Neural progenitor cell (in vitro differentiated cells): ENCODE data around the gene TMEM114. TPM values are rescaled to one million over a fixed set of nuclear protein-coding genes. Genes with fewer than 3 reads are reported as not detected.

Experiments used
- DNase-seq: peaks from one replicate; pipeline ENCODE4 v3.0.0-alpha.2; 2016; ENCODE audit warnings: low spot score
- H2AFZ ChIP-seq: fragments of 200-600 bp; sonication (generic); replicated peaks from 2 replicates; pipeline ENCODE4 v1.6.1; 2016; ENCODE audit warnings: antibody characterized with exemption
- H3F3A ChIP-seq: fragments of 200-600 bp; sonication (generic); 2 replicates; pipeline ENCODE4 v1.6.1; 2016; ENCODE audit warnings: antibody characterized with exemption, low read depth
- H3K27ac ChIP-seq: fragments of 200-600 bp; sonication (generic); 2 replicates; pipeline ENCODE4 v1.5.1; 2016; ENCODE audit warnings: mild to moderate bottlenecking
- H3K27me3 ChIP-seq: fragments of 200-600 bp; sonication (generic); 2 replicates; pipeline ENCODE4 v1.6.1; 2016; ENCODE audit warnings: mild to moderate bottlenecking, moderate library complexity
- H3K36me3 ChIP-seq: fragments of 200-600 bp; sonication (generic); 2 replicates; pipeline ENCODE4 v1.5.1; 2016
- H3K4me1 ChIP-seq: fragments of 200-600 bp; sonication (generic); 2 replicates; pipeline ENCODE4 v1.6.1; 2016; ENCODE audit warnings: mixed run types
- H3K4me2 ChIP-seq: fragments of 200-600 bp; sonication (generic); 2 replicates; pipeline ENCODE4 v1.6.1; 2016
- H3K4me3 ChIP-seq: fragments of 200-600 bp; sonication (generic); 2 replicates; pipeline ENCODE4 v1.5.1; 2016
- H3K79me2 ChIP-seq: fragments of 200-600 bp; sonication (generic); 2 replicates; pipeline ENCODE4 v1.6.1; 2016; ENCODE audit warnings: low read depth
- H3K9ac ChIP-seq: fragments of 200-600 bp; sonication (generic); 2 replicates; pipeline ENCODE4 v1.6.1; 2016
- H3K9me3 ChIP-seq: fragments of 200-600 bp; sonication (generic); 2 replicates; pipeline ENCODE4 v1.5.1; 2016; ENCODE audit warnings: low read depth
- H4K20me1 ChIP-seq: fragments of 200-600 bp; sonication (generic); 2 replicates; pipeline ENCODE4 v1.6.1; 2016; ENCODE audit warnings: low read depth
- H3K27ac Mint-ChIP-seq: 3 replicates; pipeline ENCODE4 v1.8.0; 2021; ENCODE audit warnings: mixed read lengths
- H3K27me3 Mint-ChIP-seq: 2 replicates; pipeline ENCODE4 v1.8.0; 2022; ENCODE audit warnings: low read depth, mild to moderate bottlenecking, inconsistent platforms, moderate library complexity, mixed read lengths; ENCODE audit not compliant: insufficient read depth
- H3K36me3 Mint-ChIP-seq: 3 replicates; pipeline ENCODE4 v1.8.0; 2021; ENCODE audit warnings: mixed read lengths
- H3K4me1 Mint-ChIP-seq: 3 replicates; pipeline ENCODE4 v1.8.0; 2021; ENCODE audit warnings: mixed read lengths
- H3K4me3 Mint-ChIP-seq: 3 replicates; pipeline ENCODE4 v1.8.0; 2021; ENCODE audit warnings: mild to moderate bottlenecking, moderate library complexity, mixed read lengths
- H3K9me3 Mint-ChIP-seq: 3 replicates; pipeline ENCODE4 v1.8.0; 2020; ENCODE audit warnings: mixed read lengths
- CTCF ChIP-seq: fragments of 200-600 bp; sonication (generic); IDR thresholded peaks from 2 replicates; pipeline ENCODE4 v1.5.1; 2017; ENCODE audit warnings: antibody characterized with exemption, mild to moderate bottlenecking
- EZH2 ChIP-seq: fragments of 200-600 bp; sonication (generic); IDR thresholded peaks from 2 replicates; pipeline ENCODE4 v1.6.1; 2017; ENCODE audit warnings: antibody characterized with exemption, mild to moderate bottlenecking, moderate library complexity
- EZH2phosphoT487 ChIP-seq: fragments of 200-600 bp; sonication (generic); IDR thresholded peaks from 2 replicates; pipeline ENCODE4 v1.6.1; 2017; ENCODE audit warnings: antibody characterized with exemption
- total RNA-seq: library from RNA; depleted of rRNA; stranded (reverse); fragments of >200 nt; gene quantifications from 2 replicates; pipeline ENCODE4 v1.2.3, GENCODE V29; 2015; ENCODE audit warnings: low replicate concordance

TMEM114 gene
- total RNA-seq, 1 donor from 2014 or later = not detected

- no peak overlapping the region for H2AFZ ChIP-seq
Measured at GRCh38 chr16:8611886-8612600, 21.7 kb upstream of the TMEM114 start.

GRCh38 chr16:8611122-8611521 lies 20.8 kb upstream of the TMEM114 start:
- Histone ChIP-seq H3K9ac (no peak overlapping the region), H3F3A (no peaks in the 10 kb centered on the region), H3K4me3 (no peak overlapping the region), H3K27me3 (no peaks in the 10 kb centered on the region), H3K9me3 (no peaks in the 10 kb centered on the region), H3K79me2 (no peaks in the 10 kb centered on the region), H3K4me1 (no peaks in the 10 kb centered on the region), H3K27ac (no peak overlapping the region), H3K36me3 (no peaks in the 10 kb centered on the region), H4K20me1 (no peaks in the 10 kb centered on the region), H2AFZ (no peak overlapping the region), H3K4me2 (no peak overlapping the region)
- Mint-ChIP-seq H3K9me3 (no peaks in the 10 kb centered on the region), H3K36me3 (no peaks in the 10 kb centered on the region), H3K27me3 (peaks cover 12% of the 10 kb centered on the region), H3K4me1 (no peaks in the 10 kb centered on the region), H3K4me3 (no peak overlapping the region), H3K27ac (no peak overlapping the region)
- no peak for DNase-seq
- TF ChIP-seq EZH2 (no peak), EZH2phosphoT487 (no peak), CTCF (no peak)

More at GRCh38 chr16:8611886-8612600, 21.7 kb upstream of the TMEM114 start:
- no peak overlapping the region for H3K4me3 ChIP-seq
- H4K20me1 ChIP-seq = no peaks in the 10 kb centered on the region
- H3K9ac ChIP-seq = no peak overlapping the region
- no peaks in the 10 kb centered on the region for H3K27me3 ChIP-seq
- H3K36me3 Mint-ChIP-seq = no peaks in the 10 kb centered on the region
- H3K27me3 Mint-ChIP-seq = peaks cover 12% of the 10 kb centered on the region
- H3K36me3 ChIP-seq = no peaks in the 10 kb centered on the region
- H3K27ac ChIP-seq = no peak overlapping the region
- no peaks in the 10 kb centered on the region for H3K4me1 ChIP-seq
- H3K4me3 Mint-ChIP-seq = no peak overlapping the region
- H3K27ac Mint-ChIP-seq = no peak overlapping the region
- no peaks in the 10 kb centered on the region for H3K9me3 Mint-ChIP-seq
- no peak overlapping the region for H3K4me2 ChIP-seq
- H3K4me1 Mint-ChIP-seq = no peaks in the 10 kb centered on the region
- no peaks in the 10 kb centered on the region for H3K79me2 ChIP-seq
- DNase-seq = no peak
- H3F3A ChIP-seq = no peaks in the 10 kb centered on the region
- H3K9me3 ChIP-seq = no peaks in the 10 kb centered on the region
- TF ChIP-seq CTCF (no peak), EZH2 (no peak), EZH2phosphoT487 (no peak)

- H3K9me3 ChIP-seq = no peaks in the 10 kb centered on the region
- no peaks in the 10 kb centered on the region for H3K4me1 ChIP-seq
- H3K4me3 ChIP-seq = no peak overlapping the region
- TF ChIP-seq EZH2 (no peak), EZH2phosphoT487 (no peak), CTCF (no peak)
- Mint-ChIP-seq H3K4me1 (no peaks in the 10 kb centered on the region), H3K27ac (no peak overlapping the region), H3K9me3 (no peaks in the 10 kb centered on the region), H3K36me3 (no peaks in the 10 kb centered on the region), H3K4me3 (no peak overlapping the region), H3K27me3 (peaks cover 11% of the 10 kb centered on the region)
- H4K20me1 ChIP-seq = no peaks in the 10 kb centered on the region
- no peak overlapping the region for H3K27ac ChIP-seq
- no peaks in the 10 kb centered on the region for H3K36me3 ChIP-seq
- no peaks in the 10 kb centered on the region for H3K27me3 ChIP-seq
- no peak overlapping the region for H3K9ac ChIP-seq
- H3K4me2 ChIP-seq = no peak overlapping the region
- no peaks in the 10 kb centered on the region for H3F3A ChIP-seq
- DNase-seq = no peak
- H3K79me2 ChIP-seq = no peaks in the 10 kb centered on the region
- H2AFZ ChIP-seq = no peak overlapping the region
Measured at GRCh38 chr16:8607214-8607613, 16.9 kb upstream of the TMEM114 start.
